Endothelial cell of umbilical vein (primary cell): ENCODE results near the gene ZSWIM5. TPM values are rescaled to one million over a fixed set of nuclear protein-coding genes. Genes with fewer than 3 reads are reported as not detected.

Experiments
- BruUV-seq: library from RNA; stranded (reverse); fragments of 400-500 nt; replicated peaks from 2 replicates; lab custom pipeline; 2021; lab: Mats Ljungman, UMichigan
- CTCF ChIA-PET: fragments of 300-600, 350-600 bp; sonication (Branson Sonifier 250); formaldehyde crosslinking; loops from one replicate; lab custom pipeline; 2021; ENCODE audit warnings: antibody characterized with exemption, inconsistent platforms; lab: Charles Lee
- POLR2A ChIA-PET: fragments of 300-600, 350-600 bp; sonication (Branson Sonifier 250); formaldehyde crosslinking; loops from one replicate; lab custom pipeline; 2021; ENCODE audit warnings: antibody characterized with exemption, inconsistent platforms; lab: Charles Lee
- DNase-seq: peaks from one replicate; pipeline ENCODE4 v3.0.0-alpha.2; 2011; ENCODE audit warnings: low read depth, low spot score
- FAIRE-seq: peaks from 2 replicates; lab custom pipeline; 2011; peaks lifted over from hg19 to GRCh38; lab: Jason Lieb, UNC
- H2AFZ ChIP-seq: 2 replicates; pipeline ENCODE4 v1.6.0; 2012; ENCODE audit warnings: low read depth, low read length, control low read depth, inconsistent platforms
- H3K27ac ChIP-seq: 2 replicates; pipeline ENCODE4 v1.5.1; 2011; ENCODE audit warnings: low read depth, mild to moderate bottlenecking, control low read depth, low read length, moderate library complexity; ENCODE audit not compliant: insufficient read depth
- H3K27me3 ChIP-seq, 2 experiments: 2 replicates each; pipeline versions ENCODE4 v1.6.0 to v1.6.1; 2011; ENCODE audit warnings: low read length in 2 of 2, mixed read lengths in 1 of 2; ENCODE audit not compliant: control insufficient read depth in 2 of 2, insufficient read depth in 2 of 2
- H3K36me3 ChIP-seq, 2 experiments: 2 replicates in 1 of 2; 3 replicates in 1 of 2; pipeline ENCODE4 v1.5.1; 2011; ENCODE audit warnings: low read length in 2 of 2, mild to moderate bottlenecking in 1 of 2, moderate library complexity in 1 of 2; ENCODE audit not compliant: control insufficient read depth in 2 of 2, insufficient read depth in 2 of 2; ENCODE audit errors: extremely low read depth in 1 of 2
- H3K4me1 ChIP-seq: 3 replicates; pipeline ENCODE4 v1.5.1; 2011; ENCODE audit warnings: mild to moderate bottlenecking, low read length; ENCODE audit not compliant: control insufficient read depth, insufficient read depth; ENCODE audit errors: extremely low read depth
- H3K4me2 ChIP-seq: 2 replicates; pipeline ENCODE4 v1.6.1; 2011; ENCODE audit warnings: low read length, control low read depth, mixed read lengths; ENCODE audit not compliant: insufficient read depth
- H3K4me3 ChIP-seq, 3 experiments: fragments of 200-600 bp in 1 of 3; sonication (generic), shearing (Covaris generic) in 1 of 3; replicated peaks in 1 of 3; 2 replicates each; pipeline ENCODE4 v1.5.1; 2011 to 2016; ENCODE audit warnings: control low read depth in 3 of 3, low read length in 3 of 3, mild to moderate bottlenecking in 2 of 3, inconsistent platforms in 1 of 3, low read depth in 1 of 3, moderate library complexity in 1 of 3; ENCODE audit not compliant: insufficient read depth in 1 of 3
- H3K79me2 ChIP-seq: 2 replicates; pipeline ENCODE4 v1.6.0; 2012; ENCODE audit warnings: low read length, inconsistent platforms; ENCODE audit not compliant: control insufficient read depth, insufficient read depth
- H3K9ac ChIP-seq: replicated peaks from 2 replicates; pipeline ENCODE3; 2011; ENCODE audit warnings: low read length, control low read depth; ENCODE audit not compliant: insufficient read depth; ENCODE audit errors: extremely low read depth
- H3K9me1 ChIP-seq: replicated peaks from 3 replicates; pipeline ENCODE4 v1.6.0; 2011; ENCODE audit warnings: mild to moderate bottlenecking, low read length; ENCODE audit not compliant: control insufficient read depth, insufficient read depth; ENCODE audit errors: extremely low read depth
- H3K9me3 ChIP-seq: replicated peaks from 2 replicates; pipeline ENCODE4 v1.5.1; 2012; ENCODE audit warnings: low read length, inconsistent platforms; ENCODE audit not compliant: control insufficient read depth, insufficient read depth
- H4K20me1 ChIP-seq: replicated peaks from 2 replicates; pipeline ENCODE3; 2011; ENCODE audit warnings: mild to moderate bottlenecking, low read length; ENCODE audit not compliant: control insufficient read depth, insufficient read depth; ENCODE audit errors: extremely low read depth
- CTCF ChIP-seq, 2 donors: IDR thresholded peaks; 1 replicate in 1 of 2; 2 replicates in 1 of 2; pipeline ENCODE4 v1.5.1; 2011; ENCODE audit warnings: low read length in 2 of 2, mild to moderate bottlenecking in 2 of 2, moderate library complexity in 2 of 2, control low read depth in 1 of 2, inconsistent platforms in 1 of 2, low read depth in 1 of 2; ENCODE audit not compliant: insufficient read depth in 1 of 2; ENCODE audit errors: extremely low read depth in 1 of 2
- EZH2 ChIP-seq: IDR thresholded peaks from 2 replicates; pipeline ENCODE4 v1.6.1; 2012; ENCODE audit warnings: borderline replicate concordance, low read depth, mild to moderate bottlenecking, moderate library complexity, low read length, inconsistent platforms; ENCODE audit not compliant: severe bottlenecking
- FOS ChIP-seq: IDR thresholded peaks from 2 replicates; pipeline ENCODE4 v1.6.1; 2011; ENCODE audit warnings: mild to moderate bottlenecking, low read length, moderate library complexity, borderline replicate concordance; ENCODE audit not compliant: insufficient read depth
- GATA2 ChIP-seq: IDR thresholded peaks from 2 replicates; pipeline ENCODE4 v1.7.0; 2011; ENCODE audit warnings: low read depth, mild to moderate bottlenecking, moderate library complexity, mixed read lengths, low read length; ENCODE audit not compliant: insufficient read length, insufficient read depth
- JUN ChIP-seq: IDR thresholded peaks from 2 replicates; pipeline ENCODE4 v1.6.1; 2011; ENCODE audit warnings: borderline replicate concordance, low read depth; ENCODE audit not compliant: insufficient read length, insufficient read depth
- MAX ChIP-seq: IDR thresholded peaks from 2 replicates; pipeline ENCODE4 v1.6.1; 2011; ENCODE audit not compliant: insufficient read depth, insufficient read length
- MYC ChIP-seq: IDR thresholded peaks from one replicate; pipeline ENCODE4 v1.6.1; 2011; ENCODE audit warnings: mild to moderate bottlenecking, low read depth, low read length
- POLR2A ChIP-seq: IDR thresholded peaks from 2 replicates; pipeline ENCODE4 v1.6.1; 2012; ENCODE audit warnings: low read depth, mild to moderate bottlenecking, control low read depth, low read length
- POLR2AphosphoS5 ChIP-seq: IDR thresholded peaks from 2 replicates; pipeline ENCODE4 v1.6.1; 2012; ENCODE audit warnings: low read depth, mild to moderate bottlenecking, control low read depth, low read length, moderate library complexity; ENCODE audit not compliant: insufficient read depth
- dilution Hi-C: fragments of 300-500 bp; cut with MboI; formaldehyde crosslinking; loops from one replicate; pipeline ENCODE4 v1.15.0; 2019; ENCODE audit warnings: low sequenced_read_pairs; ENCODE audit not compliant: extremely low pct_ligation_motif_present
- intact Hi-C: fragments of 100-400 bp; cut with micrococcal nuclease; formaldehyde crosslinking; loops from one replicate; pipeline ENCODE4 v1.10.0; 2022
- polyA plus RNA-seq, 4 experiments: library from polyadenylated mRNA; depleted of rRNA in 3 of 4; stranded (reverse) in 3 of 4; unstranded in 1 of 4; fragments of >200 nt; gene quantifications; 2 replicates each; pipeline versions ENCODE4 v1.2.1 to v1.2.3, GENCODE V29; 2011 to 2012; ENCODE audit warnings: missing spikeins in 1 of 4
- total RNA-seq: library from RNA; stranded (reverse); gene quantifications from 2 replicates; pipeline ENCODE4 v1.2.3, GENCODE V29; 2021

The ZSWIM5 gene
- total and polyA plus RNA-seq, 2 donors (not counting 3 experiments of a cell fraction or from before 2014, with no cell fraction given) = 1.6 to 4.3 TPM

- Histone ChIP-seq H3K27me3 (peaks cover 0 to 2% of the 10 kb centered on the region in 2 experiments), H2AFZ (no peak overlapping the region), H3K36me3 (no peaks in the 10 kb centered on the region), H4K20me1 (no peaks in the 10 kb centered on the region), H3K4me2 (no peak overlapping the region), H3K9me3 (no peaks in the 10 kb centered on the region), H3K27ac (no peak overlapping the region), H3K9me1 (no peaks in the 10 kb centered on the region), H3K4me1 (no peaks in the 10 kb centered on the region), H3K4me3 (no peak overlapping the region), H3K9ac (no peak overlapping the region), H3K79me2 (no peaks in the 10 kb centered on the region)
- FAIRE-seq = no peak
- TF ChIP-seq CTCF (IDR thresholded peaks at IDR 0.05; ENCODE audit: extremely low read depth in 1 of 2, insufficient read depth in 1 of 2, low read depth in 1 of 2, low read length in 2 of 2) (no peak), JUN (no peak), EZH2 (no peak), MAX (no peak), POLR2A (no peak), POLR2AphosphoS5 (no peak), MYC (no peak), GATA2 (no peak), FOS (no peak)
- CTCF ChIA-PET = interaction anchor here (1.6 kb wide), 1 partner anchor 203 kb away, joined by 4 read pairs; no protein-coding TSS in a partner anchor
- intact Hi-C loops (no loop called here), dilution Hi-C loops (no loop called here)
- POLR2A ChIA-PET = no interaction called here
- no peak for DNase-seq
- BruUV-seq = no TSS peak
Measured at GRCh38 chr1:45221716-45222115, 15.3 kb upstream of the ZSWIM5 start.
